ENCODE data around the gene CRTC2.

Gene CRTC2

GRCh38 chr1:153940756-153941155 lies 17.7 kb downstream of the CRTC2 start:
- no peak for TF ChIP-seq CTCF (IDR thresholded peaks at IDR 0.05; ENCODE audit: borderline replicate concordance, insufficient read depth, low read depth, low read length)
- no peak overlapping the region for H3K4me3 ChIP-seq (ENCODE audit: low read depth, low read length)

GRCh38 chr1:153939476-153939875 lies 18.9 kb downstream of the CRTC2 start:
- H3K4me3 ChIP-seq (ENCODE audit: low read depth, low read length) = no peak overlapping the region
- no peak for TF ChIP-seq CTCF (IDR thresholded peaks at IDR 0.05; ENCODE audit: borderline replicate concordance, insufficient read depth, low read depth, low read length)

- no peak for TF ChIP-seq CTCF (IDR thresholded peaks at IDR 0.05; ENCODE audit: borderline replicate concordance, insufficient read depth, low read depth, low read length)
- H3K4me3 ChIP-seq (ENCODE audit: low read depth, low read length) = no peak overlapping the region
Measured at GRCh38 chr1:153938996-153939395, 19.4 kb downstream of the CRTC2 start.

- TF ChIP-seq CTCF (IDR thresholded peaks at IDR 0.05; ENCODE audit: borderline replicate concordance, insufficient read depth, low read depth, low read length) = no peak
- no peak overlapping the region for H3K4me3 ChIP-seq (ENCODE audit: low read depth, low read length)
Measured at GRCh38 chr1:153937331-153937730, 21.1 kb downstream of the CRTC2 start.

GRCh38 chr1:153936011-153936802 lies 22.2 kb downstream of the CRTC2 start:
- no peak overlapping the region for H3K4me3 ChIP-seq (ENCODE audit: low read depth, low read length)
- no peak for TF ChIP-seq CTCF (IDR thresholded peaks at IDR 0.05; ENCODE audit: borderline replicate concordance, insufficient read depth, low read depth, low read length)

GRCh38 chr1:153934746-153935145 lies 23.7 kb downstream of the CRTC2 start:
- H3K4me3 ChIP-seq (ENCODE audit: low read depth, low read length) = no peak overlapping the region
- no peak for TF ChIP-seq CTCF (IDR thresholded peaks at IDR 0.05; ENCODE audit: borderline replicate concordance, insufficient read depth, low read depth, low read length)

GRCh38 chr1:153933955-153934354 lies 24.5 kb downstream of the CRTC2 start:
- H3K4me3 ChIP-seq (ENCODE audit: low read depth, low read length) = no peak overlapping the region
- no peak for TF ChIP-seq CTCF (IDR thresholded peaks at IDR 0.05; ENCODE audit: borderline replicate concordance, insufficient read depth, low read depth, low read length)
